Smooth muscle cell (in vitro differentiated cells): ENCODE data around the gene DMAP1. TPM values are rescaled to one million over a fixed set of nuclear protein-coding genes. Genes with fewer than 3 reads are reported as not detected.

Experiments
- DNase-seq: peaks from one replicate; lab custom pipeline; 2025; ENCODE audit not compliant: unreplicated experiment; lab: John Stamatoyannopoulos, UW
- H2AFZ ChIP-seq: fragments of 200-600 bp; sonication (generic); 2 replicates; pipeline ENCODE4 v1.6.0; 2016; ENCODE audit warnings: antibody characterized with exemption, low read depth, mild to moderate bottlenecking
- H3F3A ChIP-seq: fragments of 200-600 bp; sonication (generic); 2 replicates; pipeline ENCODE4 v1.6.0; 2017; ENCODE audit warnings: antibody characterized with exemption, low read depth
- H3K27ac ChIP-seq: fragments of 200-600 bp; sonication (generic); 2 replicates; pipeline ENCODE4 v1.5.1; 2016; ENCODE audit warnings: low read depth, mild to moderate bottlenecking
- H3K27me3 ChIP-seq: fragments of 200-600 bp; sonication (generic); 2 replicates; pipeline ENCODE4 v1.6.1; 2016; ENCODE audit warnings: low read depth, mild to moderate bottlenecking
- H3K36me3 ChIP-seq: fragments of 200-600 bp; sonication (generic); 2 replicates; pipeline ENCODE4 v1.5.1; 2016; ENCODE audit warnings: low read depth
- H3K4me1 ChIP-seq: fragments of 200-600 bp; sonication (generic); 2 replicates; pipeline ENCODE4 v1.5.1; 2016; ENCODE audit warnings: low read depth
- H3K4me2 ChIP-seq: fragments of 200-600 bp; sonication (generic); 2 replicates; pipeline ENCODE4 v1.6.0; 2016; ENCODE audit warnings: mild to moderate bottlenecking
- H3K4me3 ChIP-seq: fragments of 200-600 bp; sonication (generic); 2 replicates; pipeline ENCODE4 v1.5.1; 2016; ENCODE audit warnings: mild to moderate bottlenecking
- H3K79me2 ChIP-seq: fragments of 200-600 bp; sonication (generic); 2 replicates; pipeline ENCODE4 v1.6.0; 2016; ENCODE audit warnings: low read depth, mild to moderate bottlenecking
- H3K9ac ChIP-seq: fragments of 200-600 bp; sonication (generic); 2 replicates; pipeline ENCODE4 v1.6.0; 2016; ENCODE audit warnings: low read depth
- H3K9me3 ChIP-seq: fragments of 200-600 bp; sonication (generic); replicated peaks from 2 replicates; pipeline ENCODE4 v1.5.1; 2016; ENCODE audit warnings: low read depth
- H4K20me1 ChIP-seq: fragments of 200-600 bp; sonication (generic); 2 replicates; pipeline ENCODE4 v1.6.0; 2016; ENCODE audit warnings: low read depth
- WGBS: methylation state at CpG from one replicate; pipeline ENCODE4 v1.1.7; 2016; ENCODE audit warnings: low lambda C conversion rate; 5-methylcytosine and 5-hydroxymethylcytosine counted together
- polyA plus RNA-seq: library from polyadenylated mRNA; unstranded; fragments of >200 nt; fragmentation: Nextera tagmentation; extraction: Ambion mirVana; gene quantifications from 2 replicates; pipeline ENCODE4 v1.2.1, GENCODE V29; 2016
- total RNA-seq: library from RNA; depleted of rRNA; stranded (reverse); fragments of >200 nt; gene quantifications from 2 replicates; pipeline ENCODE4 v1.2.3, GENCODE V29; 2014
- TF ChIP-seq, protein P1 (sequence below): fragments of 200-600 bp; sonication (generic); IDR thresholded peaks from 2 replicates; pipeline ENCODE4 v1.5.1; 2017; ENCODE audit warnings: borderline replicate concordance, mild to moderate bottlenecking, antibody characterized with exemption; ENCODE audit not compliant: insufficient read depth, poor library complexity, severe bottlenecking

The DMAP1 gene
- total and polyA plus RNA-seq, 2 experiments from 2014 or later = 17.9 to 34.8 TPM

DNA sequence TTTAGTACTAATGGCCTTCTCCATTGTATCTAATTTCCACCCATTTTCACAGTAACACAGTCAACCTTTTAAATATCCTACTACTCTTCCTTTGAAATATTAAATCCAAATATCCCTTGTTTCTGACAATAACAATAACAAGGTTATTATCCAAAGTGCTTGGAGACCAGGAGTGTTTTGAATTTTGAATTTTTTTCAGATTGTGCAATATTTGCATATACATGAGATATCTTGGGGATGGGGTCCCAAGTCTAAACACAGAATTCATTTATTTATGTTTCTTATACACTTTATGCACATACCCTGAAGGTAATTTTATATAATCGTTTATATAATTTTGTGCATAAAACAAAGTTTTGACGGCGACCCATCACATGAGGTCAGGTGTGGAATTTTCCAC, 17.5 kb downstream of the DMAP1 start:
- Histone ChIP-seq H4K20me1 (no peaks in the 10 kb centered on the region), H3K27me3 (no peaks in the 10 kb centered on the region), H3K4me1 (no peaks in the 10 kb centered on the region), H3K4me3 (no peak overlapping the region), H2AFZ (no peak overlapping the region), H3K9ac (no peak overlapping the region), H3K36me3 (no peaks in the 10 kb centered on the region), H3F3A (no peaks in the 10 kb centered on the region), H3K4me2 (no peak overlapping the region), H3K9me3 (no peaks in the 10 kb centered on the region), H3K79me2 (no peaks in the 10 kb centered on the region), H3K27ac (no peak overlapping the region)
- DNase-seq = no peak
- WGBS = 97% methylated on average over 3 of the region's 3 CpGs
- TF ChIP-seq, protein P1, sequence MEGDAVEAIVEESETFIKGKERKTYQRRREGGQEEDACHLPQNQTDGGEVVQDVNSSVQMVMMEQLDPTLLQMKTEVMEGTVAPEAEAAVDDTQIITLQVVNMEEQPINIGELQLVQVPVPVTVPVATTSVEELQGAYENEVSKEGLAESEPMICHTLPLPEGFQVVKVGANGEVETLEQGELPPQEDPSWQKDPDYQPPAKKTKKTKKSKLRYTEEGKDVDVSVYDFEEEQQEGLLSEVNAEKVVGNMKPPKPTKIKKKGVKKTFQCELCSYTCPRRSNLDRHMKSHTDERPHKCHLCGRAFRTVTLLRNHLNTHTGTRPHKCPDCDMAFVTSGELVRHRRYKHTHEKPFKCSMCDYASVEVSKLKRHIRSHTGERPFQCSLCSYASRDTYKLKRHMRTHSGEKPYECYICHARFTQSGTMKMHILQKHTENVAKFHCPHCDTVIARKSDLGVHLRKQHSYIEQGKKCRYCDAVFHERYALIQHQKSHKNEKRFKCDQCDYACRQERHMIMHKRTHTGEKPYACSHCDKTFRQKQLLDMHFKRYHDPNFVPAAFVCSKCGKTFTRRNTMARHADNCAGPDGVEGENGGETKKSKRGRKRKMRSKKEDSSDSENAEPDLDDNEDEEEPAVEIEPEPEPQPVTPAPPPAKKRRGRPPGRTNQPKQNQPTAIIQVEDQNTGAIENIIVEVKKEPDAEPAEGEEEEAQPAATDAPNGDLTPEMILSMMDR = no peak

DNA sequence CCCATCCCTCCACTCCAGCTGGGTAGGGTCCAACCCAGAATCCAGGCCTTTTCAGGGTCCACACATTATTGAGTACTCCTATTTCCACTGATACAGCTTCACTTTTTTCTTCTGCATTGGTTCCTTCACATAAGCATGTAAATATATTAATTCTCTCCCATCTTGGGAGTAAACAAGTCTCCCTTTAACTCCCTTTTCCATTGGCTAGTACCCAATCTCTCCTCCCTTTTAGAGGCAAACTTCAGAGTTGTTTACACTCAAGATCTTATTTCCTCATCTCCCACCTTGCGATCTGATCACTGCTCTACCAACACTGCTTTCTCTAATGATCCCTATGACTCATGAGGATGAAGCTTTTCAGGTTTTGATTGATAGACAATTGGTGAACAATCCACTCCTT, 20.3 kb downstream of the DMAP1 start:
- Histone ChIP-seq H2AFZ (no peak overlapping the region), H3K27me3 (no peaks in the 10 kb centered on the region), H3K79me2 (no peaks in the 10 kb centered on the region), H3F3A (no peaks in the 10 kb centered on the region), H3K36me3 (no peaks in the 10 kb centered on the region), H3K4me1 (no peaks in the 10 kb centered on the region), H3K4me2 (no peak overlapping the region), H3K4me3 (no peak overlapping the region), H3K9ac (no peak overlapping the region), H4K20me1 (peaks cover 8% of the 10 kb centered on the region), H3K27ac (no peak overlapping the region), H3K9me3 (no peaks in the 10 kb centered on the region)
- DNase-seq = no peak
- TF ChIP-seq, protein P1 = no peak
- WGBS = 92% methylated on average over 1 of the region's 1 CpG

DNA sequence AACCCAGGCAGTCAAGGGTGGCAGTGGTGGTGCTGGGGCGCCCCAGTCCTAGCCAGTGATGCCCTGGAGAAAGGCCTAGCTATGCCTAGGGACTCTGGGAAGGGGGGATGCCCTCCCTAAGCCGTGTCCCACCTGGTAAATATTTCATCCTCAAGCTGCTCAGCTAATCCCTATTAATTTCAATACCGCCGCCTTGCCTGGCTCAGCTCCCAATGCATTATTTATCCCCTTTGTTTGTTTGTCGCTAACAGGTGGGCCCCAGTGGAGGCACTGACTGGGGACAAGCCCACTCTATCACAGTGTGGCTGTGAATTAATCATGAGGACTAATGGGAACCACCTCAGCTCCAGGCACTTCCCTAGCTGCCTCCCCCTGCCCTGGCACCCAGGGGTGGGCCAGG, 22.5 kb downstream of the DMAP1 start:
- H2AFZ ChIP-seq = no peak overlapping the region
- TF ChIP-seq, protein P1 = no peak
- no peak overlapping the region for H3K9ac ChIP-seq
- peaks cover 13% of the 10 kb centered on the region for H3F3A ChIP-seq
- 99% methylated on average over 5 of the region's 5 CpGs for WGBS
- H3K79me2 ChIP-seq = no peaks in the 10 kb centered on the region
- no peak overlapping the region for H3K27ac ChIP-seq
- no peak overlapping the region for H3K4me2 ChIP-seq
- H3K9me3 ChIP-seq = no peaks in the 10 kb centered on the region
- no peak for DNase-seq
- no peaks in the 10 kb centered on the region for H3K36me3 ChIP-seq
- peaks cover 16% of the 10 kb centered on the region for H4K20me1 ChIP-seq
- H3K27me3 ChIP-seq = no peaks in the 10 kb centered on the region
- H3K4me3 ChIP-seq = no peak overlapping the region
- H3K4me1 ChIP-seq = peaks cover 19% of the 10 kb centered on the region

DNA sequence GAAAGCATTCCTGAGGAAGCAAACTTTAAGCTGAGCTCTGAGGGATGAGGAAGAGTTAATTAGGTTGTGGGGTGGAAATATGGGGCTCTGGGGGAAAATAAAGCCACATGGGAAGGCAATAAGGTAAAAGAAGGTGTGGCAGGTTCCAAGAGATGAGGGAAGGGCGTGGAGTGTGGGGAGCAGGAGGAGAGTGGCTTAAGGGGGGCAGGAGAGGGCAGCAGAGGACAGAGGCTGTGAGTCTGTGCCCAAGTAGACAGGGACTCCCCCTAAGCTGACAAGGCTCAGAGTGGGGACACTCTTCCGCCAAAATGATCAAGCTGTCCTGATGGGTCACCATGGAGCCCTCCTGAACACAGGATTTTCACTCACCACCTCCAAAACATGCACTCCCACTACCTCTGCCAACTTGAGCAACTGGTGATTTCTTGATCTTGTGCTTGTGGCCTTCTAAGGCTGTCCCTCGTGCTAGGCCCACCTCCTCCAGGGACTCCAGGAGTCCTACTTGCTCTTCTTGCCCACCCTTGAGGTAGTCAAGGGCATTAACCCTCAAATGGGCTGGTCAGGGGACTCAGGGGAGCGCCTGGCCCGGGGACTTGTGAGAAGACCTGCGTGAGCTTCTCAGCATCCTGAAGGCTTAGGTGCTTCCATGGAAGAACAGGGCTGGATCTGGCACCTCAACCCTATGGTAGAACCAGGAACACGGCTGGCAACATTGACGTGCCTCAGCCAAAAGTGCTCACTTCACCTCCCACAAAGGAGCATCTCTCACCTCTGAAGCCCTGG, 23.4 kb downstream of the DMAP1 start:
- DNase-seq = no peak
- Histone ChIP-seq H3K4me3 (no peak overlapping the region), H3K4me2 (no peak overlapping the region), H4K20me1 (peaks cover 16% of the 10 kb centered on the region), H2AFZ (no peak overlapping the region), H3K9ac (no peak overlapping the region), H3K4me1 (peaks cover 24% of the 10 kb centered on the region), H3K27me3 (no peaks in the 10 kb centered on the region), H3K9me3 (no peaks in the 10 kb centered on the region), H3K27ac (no peak overlapping the region), H3K36me3 (no peaks in the 10 kb centered on the region), H3F3A (peaks cover 14% of the 10 kb centered on the region), H3K79me2 (no peaks in the 10 kb centered on the region)
- TF ChIP-seq, protein P1 = no peak
- 92% methylated on average over 8 of the region's 8 CpGs for WGBS
